ENCODE results near the gene COMMD3. TPM values are rescaled to one million over a fixed set of nuclear protein-coding genes. Genes with fewer than 3 reads are reported as not detected.
A peak's percentile ranks its signal among the peaks of the same experiment; 100 is the strongest.

COMMD3 gene
- total and polyA plus RNA-seq, 9 of the 15 experiments (the other 6 are each of a cell fraction or from before 2014, with no cell fraction given): 50.7 to 217 (median 80.1) TPM

DNA sequence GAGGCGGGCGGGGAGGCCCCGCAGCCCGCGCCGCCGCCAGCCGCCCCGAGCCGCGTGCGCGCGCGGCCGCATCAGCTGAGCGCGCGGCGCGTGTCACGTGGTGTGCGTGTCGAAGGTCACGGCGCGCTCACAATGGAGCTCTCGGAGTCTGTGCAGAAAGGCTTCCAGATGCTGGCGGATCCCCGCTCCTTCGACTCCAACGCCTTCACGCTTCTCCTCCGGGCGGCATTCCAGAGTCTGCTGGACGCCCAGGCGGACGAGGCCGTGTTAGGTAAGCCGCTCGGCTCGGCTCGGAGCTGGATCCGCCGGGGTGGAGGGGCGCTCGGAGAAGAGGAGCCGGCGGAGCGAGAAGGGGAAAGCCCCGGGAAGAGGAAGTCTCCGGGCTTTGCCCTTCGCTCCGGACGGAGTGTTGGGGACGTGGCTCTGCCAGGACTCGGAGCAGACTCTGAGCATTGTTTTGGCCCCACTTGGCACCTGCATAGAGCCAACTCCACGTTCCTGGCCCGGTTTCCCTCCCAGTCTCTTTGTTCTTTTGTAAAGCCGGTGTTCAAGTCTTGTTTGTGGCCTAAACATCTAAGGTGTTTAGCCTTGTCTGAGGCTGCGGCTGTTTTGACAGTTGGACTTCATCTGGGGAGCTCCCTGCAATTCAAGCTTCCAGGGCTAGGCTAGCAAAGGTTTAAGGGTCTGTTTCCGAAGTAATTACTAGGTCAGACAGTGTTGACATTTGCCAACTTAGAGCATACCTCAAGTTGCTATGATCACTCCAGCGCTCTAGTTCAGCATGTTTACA is at the start of gene COMMD3 (continued):
- TF ChIP-seq, protein P1, sequence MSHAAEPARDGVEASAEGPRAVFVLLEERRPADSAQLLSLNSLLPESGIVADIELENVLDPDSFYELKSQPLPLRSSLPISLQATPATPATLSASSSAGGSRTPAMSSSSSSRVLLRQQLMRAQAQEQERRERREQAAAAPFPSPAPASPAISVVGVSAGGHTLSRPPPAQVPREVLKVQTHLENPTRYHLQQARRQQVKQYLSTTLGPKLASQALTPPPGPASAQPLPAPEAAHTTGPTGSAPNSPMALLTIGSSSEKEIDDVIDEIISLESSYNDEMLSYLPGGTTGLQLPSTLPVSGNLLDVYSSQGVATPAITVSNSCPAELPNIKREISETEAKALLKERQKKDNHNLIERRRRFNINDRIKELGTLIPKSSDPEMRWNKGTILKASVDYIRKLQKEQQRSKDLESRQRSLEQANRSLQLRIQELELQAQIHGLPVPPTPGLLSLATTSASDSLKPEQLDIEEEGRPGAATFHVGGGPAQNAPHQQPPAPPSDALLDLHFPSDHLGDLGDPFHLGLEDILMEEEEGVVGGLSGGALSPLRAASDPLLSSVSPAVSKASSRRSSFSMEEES (CRISPR knock-in tag; IDR thresholded peaks at IDR 0.05): peak; percentile 98
- TF ChIP-seq, protein P2, sequence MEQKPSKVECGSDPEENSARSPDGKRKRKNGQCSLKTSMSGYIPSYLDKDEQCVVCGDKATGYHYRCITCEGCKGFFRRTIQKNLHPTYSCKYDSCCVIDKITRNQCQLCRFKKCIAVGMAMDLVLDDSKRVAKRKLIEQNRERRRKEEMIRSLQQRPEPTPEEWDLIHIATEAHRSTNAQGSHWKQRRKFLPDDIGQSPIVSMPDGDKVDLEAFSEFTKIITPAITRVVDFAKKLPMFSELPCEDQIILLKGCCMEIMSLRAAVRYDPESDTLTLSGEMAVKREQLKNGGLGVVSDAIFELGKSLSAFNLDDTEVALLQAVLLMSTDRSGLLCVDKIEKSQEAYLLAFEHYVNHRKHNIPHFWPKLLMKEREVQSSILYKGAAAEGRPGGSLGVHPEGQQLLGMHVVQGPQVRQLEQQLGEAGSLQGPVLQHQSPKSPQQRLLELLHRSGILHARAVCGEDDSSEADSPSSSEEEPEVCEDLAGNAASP (IDR thresholded peaks at IDR 0.05): no peak
- TF ChIP-seq HDAC8 (tag; IDR thresholded peaks at IDR 0.05) (no peak), RBM39 (optimal IDR thresholded peaks at IDR 0.05; ENCODE audit: low read depth, low read length) (no peak), ZNF551 (CRISPR knock-in tag; IDR thresholded peaks at IDR 0.05) (no peak), ZNF830 (CRISPR knock-in tag; IDR thresholded peaks at IDR 0.05) (no peak), RBFOX2 (IDR thresholded peaks at IDR 0.05; ENCODE audit: low read depth, low read length) (peak; percentile 93), STAT5A (IDR thresholded peaks at IDR 0.05; ENCODE audit: borderline replicate concordance, low read length) (no peak), ETV5 (CRISPR knock-in tag; IDR thresholded peaks at IDR 0.05; ENCODE audit: low read depth) (peak; percentile 33; the same call in 1 of the 2 replicates), ZFP30 (CRISPR knock-in tag; IDR thresholded peaks at IDR 0.05; ENCODE audit: borderline replicate concordance) (no peak), ZFX (CRISPR knock-in tag; IDR thresholded peaks at IDR 0.05) (no peak; the same call in none of the 2 replicates), ADNP (tag; IDR thresholded peaks at IDR 0.05) (no peak), NCOA2 (IDR thresholded peaks at IDR 0.05; ENCODE audit: partially characterized antibody in 2 of 2) (no peak)
- TF ChIP-seq, protein P3, sequence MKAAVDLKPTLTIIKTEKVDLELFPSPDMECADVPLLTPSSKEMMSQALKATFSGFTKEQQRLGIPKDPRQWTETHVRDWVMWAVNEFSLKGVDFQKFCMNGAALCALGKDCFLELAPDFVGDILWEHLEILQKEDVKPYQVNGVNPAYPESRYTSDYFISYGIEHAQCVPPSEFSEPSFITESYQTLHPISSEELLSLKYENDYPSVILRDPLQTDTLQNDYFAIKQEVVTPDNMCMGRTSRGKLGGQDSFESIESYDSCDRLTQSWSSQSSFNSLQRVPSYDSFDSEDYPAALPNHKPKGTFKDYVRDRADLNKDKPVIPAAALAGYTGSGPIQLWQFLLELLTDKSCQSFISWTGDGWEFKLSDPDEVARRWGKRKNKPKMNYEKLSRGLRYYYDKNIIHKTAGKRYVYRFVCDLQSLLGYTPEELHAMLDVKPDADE (conservative IDR thresholded peaks at IDR 0.05; ENCODE audit: control insufficient read depth, low read depth, low read length): no peak
- TF ChIP-seq, protein P4, sequence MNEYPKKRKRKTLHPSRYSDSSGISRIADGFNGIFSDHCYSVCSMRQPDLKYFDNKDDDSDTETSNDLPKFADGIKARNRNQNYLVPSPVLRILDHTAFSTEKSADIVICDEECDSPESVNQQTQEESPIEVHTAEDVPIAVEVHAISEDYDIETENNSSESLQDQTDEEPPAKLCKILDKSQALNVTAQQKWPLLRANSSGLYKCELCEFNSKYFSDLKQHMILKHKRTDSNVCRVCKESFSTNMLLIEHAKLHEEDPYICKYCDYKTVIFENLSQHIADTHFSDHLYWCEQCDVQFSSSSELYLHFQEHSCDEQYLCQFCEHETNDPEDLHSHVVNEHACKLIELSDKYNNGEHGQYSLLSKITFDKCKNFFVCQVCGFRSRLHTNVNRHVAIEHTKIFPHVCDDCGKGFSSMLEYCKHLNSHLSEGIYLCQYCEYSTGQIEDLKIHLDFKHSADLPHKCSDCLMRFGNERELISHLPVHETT (CRISPR knock-in tag; conservative IDR thresholded peaks at IDR 0.05 in 1 of 2, IDR thresholded peaks at IDR 0.05 in 1 of 2): peak in 1 of 2 experiments; percentile 85; a peak in 1 of 4 replicates
- TF ChIP-seq, protein P5, sequence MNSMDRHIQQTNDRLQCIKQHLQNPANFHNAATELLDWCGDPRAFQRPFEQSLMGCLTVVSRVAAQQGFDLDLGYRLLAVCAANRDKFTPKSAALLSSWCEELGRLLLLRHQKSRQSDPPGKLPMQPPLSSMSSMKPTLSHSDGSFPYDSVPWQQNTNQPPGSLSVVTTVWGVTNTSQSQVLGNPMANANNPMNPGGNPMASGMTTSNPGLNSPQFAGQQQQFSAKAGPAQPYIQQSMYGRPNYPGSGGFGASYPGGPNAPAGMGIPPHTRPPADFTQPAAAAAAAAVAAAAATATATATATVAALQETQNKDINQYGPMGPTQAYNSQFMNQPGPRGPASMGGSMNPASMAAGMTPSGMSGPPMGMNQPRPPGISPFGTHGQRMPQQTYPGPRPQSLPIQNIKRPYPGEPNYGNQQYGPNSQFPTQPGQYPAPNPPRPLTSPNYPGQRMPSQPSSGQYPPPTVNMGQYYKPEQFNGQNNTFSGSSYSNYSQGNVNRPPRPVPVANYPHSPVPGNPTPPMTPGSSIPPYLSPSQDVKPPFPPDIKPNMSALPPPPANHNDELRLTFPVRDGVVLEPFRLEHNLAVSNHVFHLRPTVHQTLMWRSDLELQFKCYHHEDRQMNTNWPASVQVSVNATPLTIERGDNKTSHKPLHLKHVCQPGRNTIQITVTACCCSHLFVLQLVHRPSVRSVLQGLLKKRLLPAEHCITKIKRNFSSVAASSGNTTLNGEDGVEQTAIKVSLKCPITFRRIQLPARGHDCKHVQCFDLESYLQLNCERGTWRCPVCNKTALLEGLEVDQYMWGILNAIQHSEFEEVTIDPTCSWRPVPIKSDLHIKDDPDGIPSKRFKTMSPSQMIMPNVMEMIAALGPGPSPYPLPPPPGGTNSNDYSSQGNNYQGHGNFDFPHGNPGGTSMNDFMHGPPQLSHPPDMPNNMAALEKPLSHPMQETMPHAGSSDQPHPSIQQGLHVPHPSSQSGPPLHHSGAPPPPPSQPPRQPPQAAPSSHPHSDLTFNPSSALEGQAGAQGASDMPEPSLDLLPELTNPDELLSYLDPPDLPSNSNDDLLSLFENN (IDR thresholded peaks at IDR 0.05; ENCODE audit: low read depth in 2 of 2, low read length in 2 of 2): no peak

Measured in K562 (cell line).